HG02981 (cell line): ENCODE data around the gene OGFR.
A peak's percentile ranks its signal among the peaks of the same experiment; 100 is the strongest.

Experiments used
- ATAC-seq: cut with Tn5 transposase; IDR thresholded peaks from one replicate; pipeline ENCODE4 v1.9.1; 2021; ENCODE audit warnings: mild to moderate bottlenecking, moderate library complexity; ENCODE audit not compliant: unreplicated experiment

OGFR gene

DNA sequence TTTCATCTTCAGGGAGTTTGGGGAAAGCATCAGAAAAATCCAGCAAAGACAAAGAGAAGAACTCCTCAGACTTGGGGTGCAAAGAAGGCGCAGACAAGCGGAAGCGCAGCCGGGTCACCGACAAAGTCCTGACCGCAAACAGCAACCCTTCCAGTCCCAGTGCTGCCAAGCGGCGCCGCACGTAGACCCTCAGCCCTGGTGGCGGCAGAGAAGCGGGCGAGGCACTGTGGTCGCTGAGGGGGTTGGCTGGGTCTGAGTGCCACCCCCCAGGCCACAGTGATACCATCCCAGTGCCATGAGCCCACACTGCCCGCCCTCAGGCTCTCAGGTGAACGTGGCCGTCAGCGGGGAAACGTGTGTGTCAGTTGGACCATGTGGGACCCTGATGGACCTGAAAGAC is 5.2 kb upstream of the OGFR start:
- no peak for ATAC-seq

GRCh38 chr20:62799873-62800272 is 4.8 kb upstream of the OGFR start:
- no peak for ATAC-seq

DNA sequence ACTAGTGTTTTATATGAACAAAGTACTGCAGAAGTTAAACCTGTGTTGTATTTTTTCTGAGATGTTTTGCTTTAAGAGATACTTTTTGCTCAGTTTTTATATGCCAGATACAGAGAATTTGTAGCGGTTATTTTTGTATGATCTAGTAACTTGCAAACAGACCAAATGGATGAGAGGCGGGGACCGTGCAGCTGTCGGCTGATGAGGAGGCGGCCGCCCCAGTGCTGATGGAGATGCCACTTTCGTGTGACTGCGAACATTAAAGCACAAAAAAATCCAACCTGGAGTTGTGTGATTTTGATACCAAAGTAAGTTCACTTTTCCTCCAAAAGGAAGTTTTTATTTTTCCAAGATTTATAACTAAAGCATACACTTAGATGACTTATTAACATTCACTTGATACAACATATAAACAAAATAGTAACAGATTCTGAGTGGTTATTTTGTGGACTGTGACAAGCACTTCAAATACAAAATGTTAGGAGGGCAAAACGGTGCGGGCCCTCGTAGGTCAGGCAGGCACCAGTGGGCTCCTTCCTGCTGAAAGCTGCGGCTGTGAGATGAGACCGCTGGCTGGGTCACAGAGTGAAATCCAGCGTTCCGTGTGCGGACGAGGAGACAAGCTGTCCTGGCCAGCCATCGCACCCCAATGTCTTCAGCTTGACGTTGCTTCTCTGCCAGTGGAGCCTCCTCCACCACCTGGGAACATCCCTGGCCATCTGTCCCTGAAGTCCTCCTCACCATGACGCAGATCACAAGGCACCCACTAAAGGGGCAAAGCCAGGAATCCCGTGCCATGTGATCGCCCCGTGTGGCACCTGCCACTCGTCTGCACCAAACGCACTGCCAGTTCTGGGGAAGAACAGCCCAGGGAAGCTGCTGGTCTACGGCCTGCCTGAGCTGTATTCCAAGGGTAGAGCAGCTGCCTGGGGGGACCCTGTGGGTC is 4.0 kb upstream of the OGFR start:
- no peak for ATAC-seq

DNA sequence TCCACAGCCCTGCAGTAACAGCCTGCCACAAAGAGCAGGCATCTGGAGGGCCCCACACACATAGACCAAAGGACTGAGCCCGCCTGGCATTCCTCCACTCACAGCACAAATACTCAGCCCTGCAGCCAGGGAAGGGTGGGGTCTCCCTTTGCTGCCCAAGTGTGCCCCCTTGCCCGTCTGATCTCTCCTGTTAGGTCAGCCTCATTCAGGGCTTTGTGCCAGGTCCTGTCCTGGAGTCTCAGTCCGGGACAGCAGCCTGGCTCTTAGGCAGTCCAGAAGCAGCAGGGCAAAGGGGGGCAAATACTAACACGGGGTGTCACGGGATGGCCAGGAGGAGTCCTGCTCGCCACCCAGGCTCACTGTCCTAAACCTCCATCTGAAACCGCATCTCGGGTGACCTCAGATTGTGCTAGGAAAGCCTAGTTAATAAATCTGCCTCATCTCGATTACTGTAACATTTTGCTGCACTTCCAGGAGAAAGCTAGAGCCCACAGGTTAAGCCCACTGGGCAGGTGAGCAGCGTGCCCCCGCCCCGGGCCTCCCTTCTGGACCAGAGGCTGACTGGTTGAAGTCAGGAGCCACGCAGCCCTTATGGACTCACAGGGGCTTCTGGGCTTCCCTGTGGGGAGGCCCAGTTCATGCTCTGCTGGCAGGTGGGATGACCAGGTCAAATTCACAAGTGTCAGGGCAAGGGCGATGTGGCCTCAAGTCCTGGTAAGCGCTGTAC is 3.2 kb upstream of the OGFR start:
- no peak for ATAC-seq

GRCh38 chr20:62802026-62802712 is 2.5 kb upstream of the OGFR start:
- no peak for ATAC-seq

DNA sequence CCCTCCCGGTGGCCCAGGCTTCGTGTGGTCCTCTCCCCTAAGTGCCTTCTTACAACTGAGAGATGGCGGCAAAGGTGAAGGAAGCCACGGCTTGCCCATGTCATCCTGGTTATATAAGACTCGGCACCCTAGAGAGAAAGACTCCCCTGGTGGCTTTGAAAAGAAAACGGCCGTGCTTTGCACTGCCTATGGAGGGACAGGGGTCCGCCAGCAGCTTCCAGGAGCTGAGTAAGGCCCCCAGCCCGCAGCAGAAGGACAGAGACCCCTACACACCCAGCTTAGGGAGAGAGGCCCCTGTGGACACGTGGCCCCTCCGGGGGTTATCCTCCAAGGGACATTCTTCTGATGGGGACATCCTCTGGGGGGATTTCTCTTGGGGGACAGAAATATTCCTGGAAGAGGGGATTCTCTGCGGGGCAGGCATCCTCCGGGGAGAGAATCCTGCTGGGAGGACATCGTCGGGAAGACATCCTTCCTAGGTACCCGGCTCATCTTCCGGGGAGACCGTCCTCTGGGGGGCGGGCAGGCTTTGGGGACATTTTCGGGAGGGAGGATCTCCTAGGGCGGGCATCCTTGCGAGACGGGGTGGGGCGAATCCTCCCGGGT is 511 bp upstream of the OGFR start:
- peak; percentile 14 for ATAC-seq

DNA sequence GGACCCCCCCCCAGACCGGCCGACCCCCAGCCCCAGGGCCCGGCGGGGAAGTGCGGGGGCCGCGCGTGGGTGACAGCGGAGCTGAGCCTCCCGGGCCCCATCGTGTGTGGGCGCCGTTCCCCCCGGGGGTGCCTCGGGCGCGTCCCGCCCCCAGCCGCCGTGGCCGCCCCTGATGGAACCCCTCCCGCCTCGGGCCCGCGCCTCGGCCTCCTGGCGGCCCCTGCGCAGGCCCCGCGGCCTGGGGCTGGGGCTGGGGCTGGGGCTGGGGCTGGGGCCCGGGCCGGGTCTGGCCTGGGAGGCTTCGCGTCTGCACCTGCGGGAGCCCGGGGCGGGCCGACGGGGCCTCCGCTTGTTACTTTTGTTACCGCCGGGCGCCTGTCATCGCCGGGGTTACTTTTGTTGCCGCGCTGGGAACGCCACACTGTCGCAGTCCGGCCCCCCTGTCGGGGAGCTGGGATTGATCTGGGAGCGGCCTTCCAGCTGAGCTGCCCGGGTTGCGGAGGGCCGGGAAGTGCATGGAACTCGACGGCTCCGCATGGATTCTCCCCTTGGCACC is 598 bp downstream of the OGFR start:
- ATAC-seq, result peak; percentile 16

DNA sequence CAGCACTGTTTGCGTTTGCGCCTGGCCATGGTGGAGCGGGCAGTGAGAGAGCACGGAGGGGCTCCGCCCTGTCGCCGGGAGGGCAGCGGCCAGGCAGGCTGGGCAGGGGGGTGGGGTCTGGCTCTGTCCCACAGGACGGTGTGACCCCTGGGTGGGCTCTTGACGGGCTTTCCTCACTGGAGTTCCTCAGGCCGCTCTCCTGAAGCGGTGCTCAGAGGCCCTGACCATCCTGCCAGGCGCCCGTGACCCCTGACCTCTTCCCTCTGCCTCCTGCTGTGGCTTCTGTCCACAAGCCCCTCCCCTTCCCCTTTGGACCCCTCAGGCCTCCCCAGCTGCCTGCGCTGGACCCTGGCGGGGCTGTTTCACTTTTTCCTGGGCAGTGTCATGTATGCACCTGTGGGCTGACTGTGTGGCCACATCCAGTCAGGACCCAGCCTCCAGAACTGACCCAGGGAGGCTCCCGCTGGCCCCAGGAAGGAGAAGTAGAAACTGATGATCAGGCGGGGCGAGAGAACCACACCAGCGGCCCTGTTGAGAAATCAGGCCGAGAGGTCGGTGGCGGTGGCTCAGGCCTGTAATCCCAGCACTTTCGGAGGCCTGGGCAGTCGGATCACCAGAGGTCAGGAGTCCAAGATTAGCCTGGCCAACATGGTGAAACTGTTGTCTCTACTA is 1.2 kb downstream of the OGFR start:
- no peak for ATAC-seq

DNA sequence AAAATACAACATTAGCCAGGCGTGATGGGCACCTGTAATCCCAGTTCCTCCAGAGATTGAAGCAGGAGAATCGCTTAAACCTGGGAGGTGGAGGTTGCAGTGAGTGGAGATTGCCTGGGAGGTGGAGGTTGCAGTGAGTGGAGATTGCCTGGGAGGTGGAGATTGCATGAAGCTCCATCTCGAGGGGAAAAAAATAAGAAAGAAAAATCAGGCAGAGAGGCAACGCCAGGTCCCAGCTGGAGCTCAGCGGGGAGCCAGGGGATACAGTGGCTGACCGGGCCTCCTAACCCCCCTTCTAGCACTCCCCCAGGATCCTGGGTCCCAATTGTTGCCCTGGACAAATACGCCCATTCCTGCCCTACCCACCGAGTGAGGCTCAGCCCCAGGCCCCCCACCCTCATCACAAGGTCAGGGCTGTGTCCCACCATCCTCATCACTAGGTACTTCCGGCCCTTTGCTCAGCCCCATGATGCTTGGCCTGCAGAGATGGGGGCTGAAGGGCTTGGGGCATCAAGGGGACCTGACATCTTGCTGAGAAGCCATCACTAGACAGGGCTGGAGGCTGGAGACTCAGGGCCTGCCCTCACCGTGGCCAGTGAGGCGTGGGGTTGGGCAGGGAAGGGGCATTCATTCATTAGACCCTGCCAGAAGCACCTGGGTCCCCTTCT is 1.9 kb downstream of the OGFR start:
- ATAC-seq, result no peak

GRCh38 chr20:62807444-62808210 is 3.0 kb downstream of the OGFR start:
- no peak for ATAC-seq

GRCh38 chr20:62808211-62808865 is 3.7 kb downstream of the OGFR start:
- ATAC-seq, result no peak

- ATAC-seq, result no peak
Measured at GRCh38 chr20:62809530-62810428, 5.1 kb downstream of the OGFR start.

DNA sequence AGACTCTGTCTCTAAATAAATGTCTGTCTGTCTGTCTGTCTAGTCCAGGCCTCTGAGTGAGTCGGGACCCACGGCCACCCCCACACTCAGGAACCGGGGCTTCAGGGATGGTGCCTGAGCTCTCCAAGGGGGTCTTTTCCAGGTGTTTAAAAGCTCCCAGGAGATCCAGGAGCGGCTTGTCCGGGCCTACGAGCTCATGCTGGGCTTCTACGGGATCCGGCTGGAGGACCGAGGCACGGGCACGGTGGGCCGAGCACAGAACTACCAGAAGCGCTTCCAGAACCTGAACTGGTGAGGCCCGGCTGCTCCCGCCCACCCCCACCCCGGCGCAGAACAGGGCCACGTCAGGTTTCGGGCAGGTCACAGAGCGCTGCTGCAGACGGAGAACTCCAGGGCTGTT is 6.7 kb downstream of the OGFR start:
- ATAC-seq, result no peak

GRCh38 chr20:62811720-62812119 is 7.1 kb downstream of the OGFR start:
- ATAC-seq, result no peak

GRCh38 chr20:62812181-62812906 is 7.7 kb downstream of the OGFR start:
- no peak for ATAC-seq

GRCh38 chr20:62812907-62813200 is 8.2 kb downstream of the OGFR start:
- ATAC-seq, result no peak

- ATAC-seq, result no peak
Measured at GRCh38 chr20:62813588-62813987, 9.0 kb downstream of the OGFR start.
